Measurements from ENCODE around the gene KCNAB2. TPM values are rescaled to one million over a fixed set of nuclear protein-coding genes. Genes with fewer than 3 reads are reported as not detected.
"Not testable (repeated sequence)": the region's sequence is repeated elsewhere in the genome, so short reads cannot be mapped to it uniquely, and the experiment has no call there.

Gene KCNAB2
- total RNA-seq, 4 donors from 2014 or later, result 9.9 to 42.2 (median 17.0) TPM

DNA sequence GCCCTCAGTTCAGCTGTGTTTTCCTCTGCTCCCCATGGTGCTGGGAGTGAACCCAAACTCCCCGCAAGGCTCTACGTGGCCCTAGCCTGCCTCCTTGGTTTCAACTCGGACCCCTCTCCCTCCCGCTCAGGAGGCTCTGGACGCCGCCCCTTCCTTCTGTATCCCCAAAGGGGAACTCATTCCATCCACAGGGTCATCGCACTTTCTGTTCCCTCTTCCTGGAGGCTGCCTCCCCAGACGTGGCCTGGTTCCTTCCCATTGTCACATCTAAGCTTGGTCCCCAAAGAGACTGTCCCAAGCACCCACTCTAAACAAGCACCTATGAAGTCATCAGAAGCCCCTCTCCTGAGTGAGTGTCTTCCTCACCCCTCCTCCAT is 10.9 kb downstream of the KCNAB2 start:
- ATAC-seq (ENCODE audit: low FRiP score) (no peak), DNase-seq (ENCODE audit: low spot score) (no peak)
- TF ChIP-seq, protein P1, sequence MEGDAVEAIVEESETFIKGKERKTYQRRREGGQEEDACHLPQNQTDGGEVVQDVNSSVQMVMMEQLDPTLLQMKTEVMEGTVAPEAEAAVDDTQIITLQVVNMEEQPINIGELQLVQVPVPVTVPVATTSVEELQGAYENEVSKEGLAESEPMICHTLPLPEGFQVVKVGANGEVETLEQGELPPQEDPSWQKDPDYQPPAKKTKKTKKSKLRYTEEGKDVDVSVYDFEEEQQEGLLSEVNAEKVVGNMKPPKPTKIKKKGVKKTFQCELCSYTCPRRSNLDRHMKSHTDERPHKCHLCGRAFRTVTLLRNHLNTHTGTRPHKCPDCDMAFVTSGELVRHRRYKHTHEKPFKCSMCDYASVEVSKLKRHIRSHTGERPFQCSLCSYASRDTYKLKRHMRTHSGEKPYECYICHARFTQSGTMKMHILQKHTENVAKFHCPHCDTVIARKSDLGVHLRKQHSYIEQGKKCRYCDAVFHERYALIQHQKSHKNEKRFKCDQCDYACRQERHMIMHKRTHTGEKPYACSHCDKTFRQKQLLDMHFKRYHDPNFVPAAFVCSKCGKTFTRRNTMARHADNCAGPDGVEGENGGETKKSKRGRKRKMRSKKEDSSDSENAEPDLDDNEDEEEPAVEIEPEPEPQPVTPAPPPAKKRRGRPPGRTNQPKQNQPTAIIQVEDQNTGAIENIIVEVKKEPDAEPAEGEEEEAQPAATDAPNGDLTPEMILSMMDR (IDR thresholded peaks at IDR 0.05), result no peak

DNA sequence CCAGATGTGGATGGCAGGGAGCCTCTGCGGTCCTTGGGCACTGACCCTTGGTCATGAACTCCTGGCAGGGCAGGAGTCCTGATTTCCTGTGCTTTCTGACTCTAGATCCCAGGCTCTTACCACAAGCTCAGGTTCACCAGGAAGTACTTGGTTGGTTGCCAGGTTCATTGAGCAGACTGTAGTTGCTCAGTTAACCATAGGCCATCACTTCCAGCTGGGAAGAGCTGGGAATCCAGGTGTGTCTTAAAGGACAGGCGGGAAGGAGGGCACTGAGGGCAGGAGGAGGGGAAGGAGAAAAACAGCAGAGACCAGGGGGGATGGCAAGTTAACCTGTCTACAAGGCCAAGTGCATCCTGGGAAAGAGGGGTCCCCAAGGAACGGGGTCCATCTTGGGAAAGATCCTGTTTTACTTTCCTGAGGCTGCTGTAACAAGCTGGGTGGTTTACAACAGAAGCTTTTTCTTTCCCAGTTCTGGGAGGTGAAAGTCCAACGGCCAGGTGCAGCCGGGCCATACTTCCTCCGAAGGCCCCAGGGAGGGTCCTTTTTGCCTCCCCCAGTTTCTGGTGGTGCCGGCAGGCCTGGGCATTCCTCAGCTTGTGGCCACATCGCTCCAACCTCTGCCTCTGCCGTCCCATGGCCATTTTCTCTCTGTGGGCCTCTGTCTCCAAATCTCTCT is 11.6 kb downstream of the KCNAB2 start:
- TF ChIP-seq, protein P1 (IDR thresholded peaks at IDR 0.05), result no peak
- DNase-seq (ENCODE audit: low spot score) (no peak), ATAC-seq (ENCODE audit: low FRiP score) (no peak)

DNA sequence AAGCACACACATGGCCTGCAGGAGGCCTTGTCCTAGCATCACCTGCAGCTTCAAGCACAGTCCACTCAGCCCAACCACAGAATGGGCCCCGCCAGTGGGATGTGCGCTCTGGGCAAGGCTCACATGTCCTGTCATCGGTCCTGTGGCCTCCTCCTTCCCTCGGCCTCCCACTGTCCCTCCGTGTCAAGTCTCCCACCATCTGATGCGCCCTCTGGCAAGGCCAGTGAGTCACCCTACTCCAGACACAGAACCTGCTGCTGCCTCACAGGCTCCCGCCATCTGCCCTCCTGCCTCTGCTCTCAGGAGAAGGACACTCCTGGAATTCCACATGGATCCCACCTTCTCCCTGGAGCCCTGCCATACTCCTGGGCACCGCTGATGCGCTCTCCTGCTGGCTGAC is 14.2 kb downstream of the KCNAB2 start:
- TF ChIP-seq, protein P1 (IDR thresholded peaks at IDR 0.05), result no peak
- DNase-seq (ENCODE audit: low spot score) (no peak), ATAC-seq (ENCODE audit: low FRiP score) (no peak)

DNA sequence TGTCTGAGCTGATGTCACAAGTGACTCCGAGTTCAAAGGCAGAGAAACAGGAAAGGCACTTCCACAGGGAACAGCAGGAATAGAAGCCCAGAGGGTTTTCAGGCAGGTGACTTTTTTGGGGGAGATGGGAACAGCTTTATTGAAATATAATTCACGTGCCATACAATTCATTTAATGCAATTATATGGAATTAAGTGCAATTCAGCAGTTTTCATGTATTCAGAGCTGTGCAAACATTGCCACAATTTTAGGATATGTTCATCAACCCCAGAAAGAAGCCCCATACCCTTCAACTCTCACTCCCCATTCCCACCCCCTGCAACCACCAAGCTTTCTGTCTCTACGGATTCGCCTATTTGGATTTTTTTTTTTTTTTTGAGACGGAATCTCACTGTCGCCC is 17.0 kb downstream of the KCNAB2 start:
- TF ChIP-seq, protein P1 (IDR thresholded peaks at IDR 0.05), result no peak
- no peak for ATAC-seq (ENCODE audit: low FRiP score)

DNA sequence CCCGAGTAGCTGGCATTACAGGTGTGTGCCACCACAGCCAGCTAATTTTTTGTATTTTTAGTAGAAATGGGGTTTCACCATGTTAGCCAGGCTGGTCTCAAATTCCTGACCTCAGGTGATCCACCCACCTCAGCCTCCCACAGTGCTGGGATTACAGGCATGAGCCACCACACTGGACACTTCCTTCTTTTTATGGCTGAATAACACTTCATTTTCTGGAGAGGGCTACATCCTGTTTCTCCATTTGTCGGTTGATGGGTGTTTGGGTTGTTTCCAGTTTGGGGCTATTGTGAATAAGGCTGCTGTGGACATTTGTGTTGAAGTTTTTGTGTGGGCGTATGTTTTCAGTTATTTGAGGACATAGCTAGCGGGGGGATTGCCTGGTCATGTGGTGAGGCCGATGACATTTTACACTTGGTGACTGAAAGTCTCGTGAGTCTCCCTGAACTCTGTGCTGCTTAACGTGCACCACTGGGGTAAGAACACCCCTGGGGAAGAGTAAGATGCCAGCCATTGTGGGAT is 17.9 kb downstream of the KCNAB2 start:
- not testable (repeated sequence) for DNase-seq (ENCODE audit: low spot score); ATAC-seq (ENCODE audit: low FRiP score)

More for the DNA sequence above, 17.0 kb downstream of the KCNAB2 start:
- DNase-seq (ENCODE audit: low spot score), result no peak

DNA sequence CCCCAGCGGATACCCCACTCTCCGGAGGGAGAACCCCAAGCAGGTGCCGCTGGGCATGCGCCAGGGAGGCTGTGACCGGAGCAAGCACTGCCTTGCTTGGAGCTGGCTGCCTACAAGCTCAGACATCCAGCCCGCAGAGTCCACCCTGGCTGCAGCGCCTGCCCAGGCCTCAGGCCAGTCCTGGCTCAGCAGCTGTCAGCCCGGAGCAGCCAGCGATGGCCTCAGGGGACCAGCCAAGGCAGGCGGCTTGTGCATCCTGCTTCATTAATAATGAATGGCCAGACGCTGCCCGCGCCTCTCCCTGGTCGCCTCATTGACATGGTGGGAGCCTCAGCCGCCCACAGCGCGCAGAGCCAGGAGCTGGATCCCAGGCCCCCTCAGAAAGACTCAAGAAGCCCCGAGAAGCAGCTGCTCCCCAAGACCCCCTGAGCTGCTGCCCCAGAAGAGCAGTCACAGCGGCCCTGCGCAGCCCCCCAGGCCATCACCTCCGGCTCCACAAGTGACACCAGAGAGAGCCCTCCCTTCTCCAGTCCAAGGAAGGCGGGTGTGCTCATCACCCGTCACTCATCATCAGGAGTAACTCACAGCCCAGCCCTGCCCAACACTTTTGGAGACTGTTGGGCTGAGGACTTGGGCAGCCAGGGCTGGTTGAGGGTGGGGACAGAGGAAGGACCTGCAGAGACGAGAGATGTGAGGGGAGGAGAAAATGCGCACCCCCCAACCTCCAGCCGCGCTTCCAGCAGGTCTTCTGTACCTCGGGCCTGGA is 19.6 kb downstream of the KCNAB2 start:
- ATAC-seq (ENCODE audit: low FRiP score), result no peak
- TF ChIP-seq, protein P1 (IDR thresholded peaks at IDR 0.05), result no peak

DNA sequence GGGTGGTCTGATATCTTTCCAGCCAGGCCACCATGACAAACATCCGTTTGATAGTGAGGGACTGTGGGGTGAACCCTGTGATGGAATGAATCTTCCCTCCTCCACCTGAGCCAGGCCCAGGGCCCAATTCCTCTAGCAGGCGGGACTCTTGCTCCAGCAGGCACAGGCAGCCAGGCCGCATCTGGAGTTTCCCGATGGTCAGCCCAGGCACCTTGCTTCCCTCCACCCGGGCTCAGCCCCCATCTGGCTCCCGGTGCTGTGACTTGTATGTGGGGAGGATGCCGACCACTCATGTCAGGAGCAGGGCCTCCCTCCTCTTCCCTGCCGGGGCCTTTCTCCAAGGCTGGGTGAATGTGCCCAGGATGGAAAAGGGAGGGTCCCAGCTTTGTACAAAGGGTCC is 21.0 kb downstream of the KCNAB2 start:
- no peak for DNase-seq (ENCODE audit: low spot score)
- TF ChIP-seq, protein P1 (IDR thresholded peaks at IDR 0.05), result no peak
- no peak for ATAC-seq (ENCODE audit: low FRiP score)

More for the DNA sequence above, 19.6 kb downstream of the KCNAB2 start:
- DNase-seq (ENCODE audit: low spot score), result no peak

Data from omental fat pad (tissue), 4 donors.